ENCODE results near the gene GPR162. TPM values are rescaled to one million over a fixed set of nuclear protein-coding genes. Genes with fewer than 3 reads are reported as not detected.

The GPR162 gene
- polyA plus RNA-seq, 1 donor (not counting 4 experiments of a cell fraction or from before 2014, with no cell fraction given) = 0.09 TPM

DNA sequence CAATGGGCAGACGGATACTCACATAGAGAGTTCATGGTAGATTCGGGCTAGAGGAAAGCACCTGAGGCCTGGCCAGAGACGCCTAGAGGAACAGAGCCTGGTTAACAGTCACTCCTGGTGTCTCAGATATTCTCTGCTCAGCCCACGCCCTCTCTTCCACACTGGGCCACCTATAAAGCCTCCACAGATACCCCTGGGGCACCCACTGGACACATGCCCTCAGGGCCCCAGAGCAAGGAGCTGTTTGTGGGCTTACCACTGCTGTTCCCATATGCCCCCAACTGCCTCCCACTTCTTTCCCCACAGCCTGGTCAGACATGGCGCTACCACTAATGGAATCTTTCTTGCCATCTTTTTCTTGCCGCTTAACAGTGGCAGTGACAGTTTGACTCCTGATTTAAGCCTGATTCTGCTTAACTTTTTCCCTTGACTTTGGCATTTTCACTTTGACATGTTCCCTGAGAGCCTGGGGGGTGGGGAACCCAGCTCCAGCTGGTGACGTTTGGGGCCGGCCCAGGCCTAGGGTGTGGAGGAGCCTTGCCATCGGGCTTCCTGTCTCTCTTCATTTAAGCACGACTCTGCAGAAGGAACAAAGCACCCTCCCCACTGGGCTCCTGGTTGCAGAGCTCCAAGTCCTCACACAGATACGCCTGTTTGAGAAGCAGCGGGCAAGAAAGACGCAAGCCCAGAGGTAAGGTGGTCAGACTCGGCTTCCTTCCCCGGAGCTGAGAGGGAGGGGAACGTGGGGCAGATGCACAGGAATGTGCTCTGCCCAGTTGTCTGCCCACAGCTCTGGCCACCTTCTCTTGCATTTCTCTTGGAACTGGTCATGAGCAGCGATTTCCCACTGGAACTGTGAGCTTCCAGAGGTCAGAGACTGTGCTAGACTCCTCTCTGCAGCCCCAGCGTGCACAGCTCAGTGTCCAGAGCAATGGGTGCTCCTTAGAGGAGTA, 32.4 kb upstream of the GPR162 start, which contains the start of gene CD4:
CD4 (plus strand) TSS at position 557 of the 953 bp plus-strand sequence. CDS start 10,611 bp downstream, outside the sequence.
- TF ChIP-seq, protein P1, sequence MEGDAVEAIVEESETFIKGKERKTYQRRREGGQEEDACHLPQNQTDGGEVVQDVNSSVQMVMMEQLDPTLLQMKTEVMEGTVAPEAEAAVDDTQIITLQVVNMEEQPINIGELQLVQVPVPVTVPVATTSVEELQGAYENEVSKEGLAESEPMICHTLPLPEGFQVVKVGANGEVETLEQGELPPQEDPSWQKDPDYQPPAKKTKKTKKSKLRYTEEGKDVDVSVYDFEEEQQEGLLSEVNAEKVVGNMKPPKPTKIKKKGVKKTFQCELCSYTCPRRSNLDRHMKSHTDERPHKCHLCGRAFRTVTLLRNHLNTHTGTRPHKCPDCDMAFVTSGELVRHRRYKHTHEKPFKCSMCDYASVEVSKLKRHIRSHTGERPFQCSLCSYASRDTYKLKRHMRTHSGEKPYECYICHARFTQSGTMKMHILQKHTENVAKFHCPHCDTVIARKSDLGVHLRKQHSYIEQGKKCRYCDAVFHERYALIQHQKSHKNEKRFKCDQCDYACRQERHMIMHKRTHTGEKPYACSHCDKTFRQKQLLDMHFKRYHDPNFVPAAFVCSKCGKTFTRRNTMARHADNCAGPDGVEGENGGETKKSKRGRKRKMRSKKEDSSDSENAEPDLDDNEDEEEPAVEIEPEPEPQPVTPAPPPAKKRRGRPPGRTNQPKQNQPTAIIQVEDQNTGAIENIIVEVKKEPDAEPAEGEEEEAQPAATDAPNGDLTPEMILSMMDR (optimal IDR thresholded peaks at IDR 0.05 in 1 of 3, IDR thresholded peaks at IDR 0.05 in 1 of 3, conservative IDR thresholded peaks at IDR 0.05 in 1 of 3; ENCODE audit: extremely low read depth in 1 of 3, insufficient read depth in 2 of 3, low read length in 3 of 3) = no peak
- no peak for TF ChIP-seq EZH2 (IDR thresholded peaks at IDR 0.05; ENCODE audit: low read length)
- Histone ChIP-seq H3K9ac (ENCODE audit: control insufficient read depth, extremely low read depth, insufficient read depth, low read length) (no peak within 1 kb of the TSS), H3K9me3 (ENCODE audit: control insufficient read depth, low read depth, low read length) (no peaks in the 10 kb centered on the region), H3K4me2 (ENCODE audit: control insufficient read depth, extremely low read depth, insufficient read depth, low read depth, low read length) (no peak within 1 kb of the TSS), H3K4me3 (ENCODE audit: control insufficient read depth in 2 of 3, extremely low read depth in 1 of 3, insufficient read depth in 2 of 3, low read depth in 1 of 3, low read length in 3 of 3) (no peak within 1 kb of the TSS), H3K79me2 (ENCODE audit: control insufficient read depth, insufficient read depth, low read length) (no peaks in the 10 kb centered on the region), H3K36me3 (ENCODE audit: control insufficient read depth in 2 of 2, extremely low read depth in 1 of 2, insufficient read depth in 2 of 2, low read length in 2 of 2) (no peaks in the 10 kb centered on the region), H2AFZ (ENCODE audit: control insufficient read depth, low read length) (no peak within 1 kb of the TSS), H3K27ac (ENCODE audit: control insufficient read depth, insufficient read depth, low read length) (no peak within 1 kb of the TSS), H4K20me1 (ENCODE audit: control insufficient read depth, extremely low read depth, insufficient read depth, low read length) (no peaks in the 10 kb centered on the region), H3K9me1 (ENCODE audit: control insufficient read depth, extremely low read depth, insufficient read depth, low read length) (no peaks in the 10 kb centered on the region), H3K27me3 (ENCODE audit: control insufficient read depth, extremely low read depth, insufficient read depth, low read length) (peaks cover 21% of the 10 kb centered on the region), H3K4me1 (ENCODE audit: control insufficient read depth, extremely low read depth, insufficient read depth, low read length) (no peaks in the 10 kb centered on the region)
- DNase-seq (ENCODE audit: low read depth, low spot score) = no peak
- dilution Hi-C loops (cut with MboI; ENCODE audit: extremely low pct_ligation_motif_present, low sequenced_read_pairs) = no loop called here
- FAIRE-seq = no peak

DNA sequence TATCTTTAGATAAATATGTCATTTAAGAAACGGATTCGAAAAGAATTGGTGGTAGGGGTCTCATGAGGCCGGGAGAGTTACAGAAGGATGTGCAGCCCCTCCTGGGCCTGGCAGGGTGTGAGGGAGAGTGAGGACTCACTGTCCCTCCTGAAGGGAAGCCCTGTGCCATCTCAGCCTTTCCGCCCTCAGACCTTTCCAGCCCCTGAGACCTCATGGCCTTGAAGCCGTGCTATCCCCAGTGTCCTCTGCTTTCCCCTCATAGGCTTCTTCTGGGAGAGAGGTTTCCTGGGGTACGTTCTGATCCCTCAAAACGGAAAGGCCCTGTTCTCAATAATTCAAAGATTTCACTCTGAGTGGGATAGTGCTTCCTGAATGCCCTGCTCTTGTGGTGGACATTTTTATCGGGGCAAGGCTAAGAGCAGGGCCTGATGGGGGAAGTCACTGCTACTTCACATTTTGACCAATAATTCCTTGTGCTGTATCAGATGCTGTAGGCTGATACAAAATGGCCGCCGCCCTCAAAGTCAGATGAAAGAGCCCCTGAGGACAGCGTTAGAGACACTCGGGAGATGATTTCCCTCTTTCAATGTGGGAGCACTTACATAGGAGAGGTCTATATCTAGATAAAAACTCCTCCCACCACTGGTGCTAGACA, 31.0 kb upstream of the GPR162 start:
- H3K79me2 ChIP-seq (ENCODE audit: control insufficient read depth, insufficient read depth, low read length) = no peaks in the 10 kb centered on the region
- no peak overlapping the region for H3K4me3 ChIP-seq (ENCODE audit: control insufficient read depth in 2 of 3, extremely low read depth in 1 of 3, insufficient read depth in 2 of 3, low read depth in 1 of 3, low read length in 3 of 3)
- peaks cover 25% of the 10 kb centered on the region for H3K27me3 ChIP-seq (ENCODE audit: control insufficient read depth, extremely low read depth, insufficient read depth, low read length)
- H3K9ac ChIP-seq (ENCODE audit: control insufficient read depth, extremely low read depth, insufficient read depth, low read length) = no peak overlapping the region
- H4K20me1 ChIP-seq (ENCODE audit: control insufficient read depth, extremely low read depth, insufficient read depth, low read length) = no peaks in the 10 kb centered on the region
- H3K9me3 ChIP-seq (ENCODE audit: control insufficient read depth, low read depth, low read length) = no peaks in the 10 kb centered on the region
- dilution Hi-C loops (cut with MboI; ENCODE audit: extremely low pct_ligation_motif_present, low sequenced_read_pairs) = no loop called here
- FAIRE-seq = no peak
- H3K4me2 ChIP-seq (ENCODE audit: control insufficient read depth, extremely low read depth, insufficient read depth, low read depth, low read length) = no peak overlapping the region
- no peaks in the 10 kb centered on the region for H3K36me3 ChIP-seq (ENCODE audit: control insufficient read depth in 2 of 2, extremely low read depth in 1 of 2, insufficient read depth in 2 of 2, low read length in 2 of 2)
- no peak overlapping the region for H3K27ac ChIP-seq (ENCODE audit: control insufficient read depth, insufficient read depth, low read length)
- H3K9me1 ChIP-seq (ENCODE audit: control insufficient read depth, extremely low read depth, insufficient read depth, low read length) = no peaks in the 10 kb centered on the region
- TF ChIP-seq EZH2 (IDR thresholded peaks at IDR 0.05; ENCODE audit: low read length) = no peak
- TF ChIP-seq, protein P1 (optimal IDR thresholded peaks at IDR 0.05 in 1 of 3, IDR thresholded peaks at IDR 0.05 in 1 of 3, conservative IDR thresholded peaks at IDR 0.05 in 1 of 3; ENCODE audit: extremely low read depth in 1 of 3, insufficient read depth in 2 of 3, low read length in 3 of 3) = no peak
- H3K4me1 ChIP-seq (ENCODE audit: control insufficient read depth, extremely low read depth, insufficient read depth, low read length) = no peaks in the 10 kb centered on the region
- no peak overlapping the region for H2AFZ ChIP-seq (ENCODE audit: control insufficient read depth, low read length)
- no peak for DNase-seq (ENCODE audit: low read depth, low spot score)
